ENCODE results near the gene TAF11. TPM values are rescaled to one million over a fixed set of nuclear protein-coding genes. Genes with fewer than 3 reads are reported as not detected.

Gene TAF11
- polyA plus RNA-seq, 2 of the 4 experiments (the other 2 are of a cell fraction) = 17.3 to 28.9 TPM

- no peaks in the 10 kb centered on the region for H3K9me3 ChIP-seq
- CTCF ChIA-PET = no interaction called here
- 76% methylated on average over 5 of the region's 5 CpGs for WGBS (ENCODE audit: missing lambda C conversion rate)
- TF ChIP-seq ZNF302 (CRISPR knock-in tag; IDR thresholded peaks at IDR 0.05) = no peak
- no peak for TF ChIP-seq SMC3 (IDR thresholded peaks at IDR 0.05)
- no peak for TF ChIP-seq RNF2 (IDR thresholded peaks at IDR 0.05; ENCODE audit: borderline replicate concordance, low read depth)
- no peak for TF ChIP-seq CHD4 (IDR thresholded peaks at IDR 0.05; ENCODE audit: borderline replicate concordance)
- no peak for TF ChIP-seq ESRRA (IDR thresholded peaks at IDR 0.05; ENCODE audit: borderline replicate concordance, low read length)
- TF ChIP-seq HDAC2 (IDR thresholded peaks at IDR 0.05) = no peak
- no peak for TF ChIP-seq BCL3 (IDR thresholded peaks at IDR 0.05)
- TF ChIP-seq PHF8 (IDR thresholded peaks at IDR 0.05; ENCODE audit: borderline replicate concordance, low read depth) = no peak
- POLR2A ChIA-PET = no interaction called here
- FAIRE-seq (no peak), DNase-seq (ENCODE audit: low read depth in 1 of 2, low spot score in 1 of 2) (no peak), ATAC-seq (no peak)
- no peak overlapping the region for H3K4me3 ChIP-seq
- no peak overlapping the region for H3K27ac ChIP-seq
- no peak overlapping the region for H3K4me2 ChIP-seq
- no peaks in the 10 kb centered on the region for H3K4me1 ChIP-seq
These were observed 9.9 kb downstream of the TAF11 start for GRCh38 chr6:34877869-34878485.

GRCh38 chr6:34877259-34877658, 10.6 kb downstream of the TAF11 start:
- H3K9me3 ChIP-seq = no peaks in the 10 kb centered on the region
- H3K4me2 ChIP-seq = no peak overlapping the region
- no peak overlapping the region for H3K4me3 ChIP-seq
- no peak for ATAC-seq
- no peak for DNase-seq (ENCODE audit: low read depth in 1 of 2, low spot score in 1 of 2)
- TF ChIP-seq RAD21 (conservative IDR thresholded peaks at IDR 0.05 in 1 of 2, IDR thresholded peaks at IDR 0.05 in 1 of 2) = no peak
- no peak for TF ChIP-seq ZFP36 (IDR thresholded peaks at IDR 0.05; ENCODE audit: borderline replicate concordance, partially characterized antibody)
- TF ChIP-seq ESRRA (IDR thresholded peaks at IDR 0.05; ENCODE audit: borderline replicate concordance, low read length) = no peak
- TF ChIP-seq SREBF2 (IDR thresholded peaks at IDR 0.05) = no peak
- TF ChIP-seq FOXS1 (CRISPR knock-in tag; IDR thresholded peaks at IDR 0.05) = no peak
- no peak for TF ChIP-seq NPAS2 (CRISPR knock-in tag; IDR thresholded peaks at IDR 0.05; ENCODE audit: borderline replicate concordance)
- no peak for TF ChIP-seq EP300 (IDR thresholded peaks at IDR 0.05)
- no peak for TF ChIP-seq BHLHE40 (IDR thresholded peaks at IDR 0.05; ENCODE audit: low read depth, low read length)
- no peak for TF ChIP-seq RCOR1 (IDR thresholded peaks at IDR 0.05; ENCODE audit: low read depth, low read length)
- no peak for TF ChIP-seq CHD4 (IDR thresholded peaks at IDR 0.05; ENCODE audit: borderline replicate concordance)
- no peak for TF ChIP-seq HOXB13 (CRISPR knock-in tag; IDR thresholded peaks at IDR 0.05; ENCODE audit: low read depth)
- TF ChIP-seq, protein P1, sequence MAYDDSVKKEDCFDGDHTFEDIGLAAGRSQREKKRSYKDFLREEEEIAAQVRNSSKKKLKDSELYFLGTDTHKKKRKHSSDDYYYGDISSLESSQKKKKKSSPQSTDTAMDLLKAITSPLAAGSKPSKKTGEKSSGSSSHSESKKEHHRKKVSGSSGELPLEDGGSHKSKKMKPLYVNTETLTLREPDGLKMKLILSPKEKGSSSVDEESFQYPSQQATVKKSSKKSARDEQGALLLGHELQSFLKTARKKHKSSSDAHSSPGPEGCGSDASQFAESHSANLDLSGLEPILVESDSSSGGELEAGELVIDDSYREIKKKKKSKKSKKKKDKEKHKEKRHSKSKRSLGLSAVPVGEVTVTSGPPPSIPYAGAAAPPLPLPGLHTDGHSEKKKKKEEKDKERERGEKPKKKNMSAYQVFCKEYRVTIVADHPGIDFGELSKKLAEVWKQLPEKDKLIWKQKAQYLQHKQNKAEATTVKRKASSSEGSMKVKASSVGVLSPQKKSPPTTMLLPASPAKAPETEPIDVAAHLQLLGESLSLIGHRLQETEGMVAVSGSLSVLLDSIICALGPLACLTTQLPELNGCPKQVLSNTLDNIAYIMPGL (CRISPR knock-in tag; IDR thresholded peaks at IDR 0.05; ENCODE audit: borderline replicate concordance) = no peak
- TF ChIP-seq RFX5 (IDR thresholded peaks at IDR 0.05) = no peak
- no peak for TF ChIP-seq MYC (IDR thresholded peaks at IDR 0.05; ENCODE audit: borderline replicate concordance, low read length)
- TF ChIP-seq NFE2L2 (conservative IDR thresholded peaks at IDR 0.05; ENCODE audit: low read length) = no peak
- TF ChIP-seq HEYL (CRISPR knock-in tag; IDR thresholded peaks at IDR 0.05) = no peak
- no peak for TF ChIP-seq E2F6 (IDR thresholded peaks at IDR 0.05; ENCODE audit: borderline replicate concordance, low read depth)
- no peak for TF ChIP-seq FOSB (CRISPR knock-in tag; IDR thresholded peaks at IDR 0.05)
- H3K4me1 ChIP-seq = no peaks in the 10 kb centered on the region
- ChIA-PET CTCF (interaction anchor here (0.5 kb wide), 1 partner anchor 26 kb away, joined by 3 read pairs; no protein-coding TSS in a partner anchor), POLR2A (interaction anchor here (0.5 kb wide), 1 partner anchor 13 kb away, joined by 3 read pairs; no protein-coding TSS in a partner anchor)
- H3K27ac ChIP-seq = no peak overlapping the region
- 91% methylated on average over 1 of the region's 1 CpG for WGBS (ENCODE audit: missing lambda C conversion rate)
- no peak for FAIRE-seq

Measured in A549 (cell line).